ENCODE results near the gene SH3BP5L.

Gene SH3BP5L

DNA sequence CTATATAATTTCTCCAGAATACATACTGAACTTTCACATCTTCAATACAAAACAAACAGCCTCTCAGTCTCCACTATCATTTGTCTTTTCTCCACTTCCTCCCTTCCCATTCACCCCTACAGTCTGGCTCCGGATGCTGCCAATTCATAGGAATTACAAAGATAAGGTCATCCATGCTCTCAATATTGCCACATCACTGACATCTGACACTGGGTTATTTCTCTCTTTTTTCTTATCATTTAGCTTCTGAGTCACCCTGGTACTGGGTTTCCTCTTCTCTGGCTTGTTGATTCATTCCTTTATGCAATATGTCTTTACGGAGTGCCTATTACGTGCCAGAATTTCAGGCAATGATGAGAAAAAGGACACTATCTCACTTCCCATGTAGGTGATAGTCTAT, 3.1 kb upstream of the SH3BP5L start:
- H3K4me2 ChIP-seq (ENCODE audit: insufficient read depth, low read length, poor library complexity, severe bottlenecking), result no peak overlapping the region
- WGBS, 2 donors (ENCODE audit: extremely low coverage in 2 of 2, insufficient read length in 2 of 2, insufficient replicate concordance in 1 of 2), result no CpG with 5 or more reads among the region's 3 CpGs
- H2BK15ac ChIP-seq (ENCODE audit: low read length), result no peak overlapping the region
- no peak overlapping the region for H3K14ac ChIP-seq (ENCODE audit: low read length)
- no peak overlapping the region for H3K18ac ChIP-seq (ENCODE audit: low read length)
- H3K27ac ChIP-seq (replicated peaks; ENCODE audit: low read length), result no peak overlapping the region
- no peak overlapping the region for H3K4me3 ChIP-seq (ENCODE audit: low read length in 2 of 2)
- H2BK12ac ChIP-seq (ENCODE audit: low read length), result no peak overlapping the region
- H2AK5ac ChIP-seq (ENCODE audit: low read depth, low read length), result no peak overlapping the region
- H3K36me3 ChIP-seq (replicated peaks in 1 of 2; ENCODE audit: control insufficient read depth in 2 of 2, insufficient read depth in 2 of 2, low read length in 2 of 2), result peaks cover 6 to 10% of the 10 kb centered on the region in 2 donors
- H2BK120ac ChIP-seq (ENCODE audit: low read depth, low read length), result no peak overlapping the region
- H3K4ac ChIP-seq (ENCODE audit: low read length), result no peak overlapping the region
- H2AFZ ChIP-seq (ENCODE audit: low read length), result no peak overlapping the region
- no peak overlapping the region for H4K91ac ChIP-seq (ENCODE audit: low read depth, low read length, poor library complexity)
- no peak overlapping the region for H4K8ac ChIP-seq (ENCODE audit: low read depth, low read length)
- H3K4me1 ChIP-seq (ENCODE audit: control insufficient read depth in 2 of 2, insufficient read depth in 1 of 2, low read depth in 1 of 2, low read length in 2 of 2), result peaks cover 8 to 13% of the 10 kb centered on the region in 2 donors
- no peak overlapping the region for H2BK5ac ChIP-seq (ENCODE audit: low read length)
- peaks cover 11% of the 10 kb centered on the region for H3K79me1 ChIP-seq (ENCODE audit: low read depth, low read length)
- no peaks in the 10 kb centered on the region for H3K9me3 ChIP-seq (replicated peaks in 1 of 2; ENCODE audit: control insufficient read depth in 2 of 2, insufficient read depth in 1 of 2, low read depth in 1 of 2, low read length in 2 of 2)
- H3K9ac ChIP-seq (ENCODE audit: low read depth, low read length, poor library complexity), result no peak overlapping the region
- H3K27me3 ChIP-seq (ENCODE audit: control insufficient read depth in 3 of 3, insufficient read depth in 3 of 3, low read depth in 1 of 3, low read length in 3 of 3), result no peaks in the 10 kb centered on the region
- no peak overlapping the region for H3K23ac ChIP-seq (ENCODE audit: low read depth, low read length, poor library complexity)
- no peak for DNase-seq (ENCODE audit: low spot score)

DNA sequence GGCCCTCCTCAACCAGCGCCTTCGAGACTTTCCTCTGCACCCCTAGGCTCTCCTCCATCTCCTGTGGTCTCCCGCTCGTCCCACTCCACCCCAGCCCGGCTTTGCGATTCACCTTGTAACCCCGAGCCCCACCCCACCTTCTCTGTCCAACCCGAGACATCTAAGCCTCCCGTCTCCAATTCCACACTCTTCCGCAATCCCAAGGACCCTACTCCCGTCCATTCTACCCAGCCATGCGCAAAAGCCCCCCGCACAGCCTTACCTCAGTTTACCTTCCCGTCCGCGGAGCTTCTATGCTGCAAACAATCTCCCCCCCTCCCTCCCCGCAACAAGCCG, 174 bp downstream of the SH3BP5L start:
- Histone ChIP-seq H3K14ac (ENCODE audit: low read length) (no peak overlapping the region), H3K4me2 (ENCODE audit: insufficient read depth, low read length, poor library complexity, severe bottlenecking) (peak overlapping the region; percentile 75), H2BK120ac (ENCODE audit: low read depth, low read length) (no peak overlapping the region), H2BK12ac (ENCODE audit: low read length) (no peak overlapping the region), H3K36me3 (replicated peaks in 1 of 2; ENCODE audit: control insufficient read depth in 2 of 2, insufficient read depth in 2 of 2, low read length in 2 of 2) (peaks cover 18 to 39% of the 10 kb centered on the region in 2 donors), H2BK5ac (ENCODE audit: low read length) (peak overlapping the region; percentile 30), H2AK5ac (ENCODE audit: low read depth, low read length) (peak overlapping the region; percentile 28), H3K23ac (ENCODE audit: low read depth, low read length, poor library complexity) (peak overlapping the region; percentile 49), H4K91ac (ENCODE audit: low read depth, low read length, poor library complexity) (no peak overlapping the region), H2AFZ (ENCODE audit: low read length) (peak overlapping the region; percentile 96), H3K4me3 (ENCODE audit: low read length in 2 of 2) (peak overlapping the region; percentile 71 to 92), H3K18ac (ENCODE audit: low read length) (peak overlapping the region; percentile 91), H3K9me3 (replicated peaks in 1 of 2; ENCODE audit: control insufficient read depth in 2 of 2, insufficient read depth in 1 of 2, low read depth in 1 of 2, low read length in 2 of 2) (no peaks in the 10 kb centered on the region), H3K27me3 (ENCODE audit: control insufficient read depth in 3 of 3, insufficient read depth in 3 of 3, low read depth in 1 of 3, low read length in 3 of 3) (no peaks in the 10 kb centered on the region), H3K4me1 (ENCODE audit: control insufficient read depth in 2 of 2, insufficient read depth in 1 of 2, low read depth in 1 of 2, low read length in 2 of 2) (peaks cover 8 to 13% of the 10 kb centered on the region in 2 donors), H2BK15ac (ENCODE audit: low read length) (no peak overlapping the region), H3K79me1 (ENCODE audit: low read depth, low read length) (peaks cover 18% of the 10 kb centered on the region), H3K27ac (replicated peaks; ENCODE audit: low read length) (no peak overlapping the region), H4K8ac (ENCODE audit: low read depth, low read length) (no peak overlapping the region), H3K4ac (ENCODE audit: low read length) (no peak overlapping the region), H3K9ac (ENCODE audit: low read depth, low read length, poor library complexity) (peak overlapping the region; percentile 87)
- WGBS, 2 donors (ENCODE audit: extremely low coverage in 2 of 2, insufficient read length in 2 of 2, insufficient replicate concordance in 1 of 2), result no CpG with 5 or more reads among the region's 18 CpGs
- no peak for DNase-seq (ENCODE audit: low spot score)

DNA sequence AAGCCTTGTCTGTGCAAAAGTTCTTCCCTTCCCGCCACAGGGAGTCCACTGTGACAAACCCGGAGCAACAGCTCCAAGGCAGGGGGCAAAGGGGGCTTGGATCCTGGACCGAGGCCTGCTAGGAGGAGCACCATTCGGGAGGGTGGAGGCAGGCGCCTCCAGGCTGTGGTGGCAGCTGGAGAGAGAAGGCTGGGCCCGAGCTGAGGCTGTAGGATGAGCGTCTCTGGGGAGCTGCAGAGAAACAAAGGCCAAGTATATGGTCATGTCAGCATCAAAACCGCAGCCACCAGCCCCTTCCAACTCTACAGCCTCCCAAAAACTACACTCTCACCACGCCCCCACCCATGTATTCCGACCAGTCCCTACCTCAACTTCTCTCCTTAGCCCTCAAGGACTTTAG, 579 bp downstream of the SH3BP5L start:
- Histone ChIP-seq H3K14ac (ENCODE audit: low read length) (peak overlapping the region; percentile 5), H2BK5ac (ENCODE audit: low read length) (peak overlapping the region; percentile 30), H3K9me3 (replicated peaks in 1 of 2; ENCODE audit: control insufficient read depth in 2 of 2, insufficient read depth in 1 of 2, low read depth in 1 of 2, low read length in 2 of 2) (no peaks in the 10 kb centered on the region), H2AK5ac (ENCODE audit: low read depth, low read length) (peak overlapping the region; percentile 28), H2AFZ (ENCODE audit: low read length) (peak overlapping the region; percentile 96), H2BK12ac (ENCODE audit: low read length) (no peak overlapping the region), H2BK15ac (ENCODE audit: low read length) (no peak overlapping the region), H3K36me3 (replicated peaks in 1 of 2; ENCODE audit: control insufficient read depth in 2 of 2, insufficient read depth in 2 of 2, low read length in 2 of 2) (peaks cover 19 to 43% of the 10 kb centered on the region in 2 donors), H3K4ac (ENCODE audit: low read length) (no peak overlapping the region), H3K4me3 (ENCODE audit: low read length in 2 of 2) (peak overlapping the region; percentile 71 to 92), H4K91ac (ENCODE audit: low read depth, low read length, poor library complexity) (no peak overlapping the region), H3K79me1 (ENCODE audit: low read depth, low read length) (peaks cover 18% of the 10 kb centered on the region), H3K4me2 (ENCODE audit: insufficient read depth, low read length, poor library complexity, severe bottlenecking) (peak overlapping the region; percentile 75), H3K9ac (ENCODE audit: low read depth, low read length, poor library complexity) (peak overlapping the region; percentile 87), H2BK120ac (ENCODE audit: low read depth, low read length) (no peak overlapping the region), H3K18ac (ENCODE audit: low read length) (peak overlapping the region; percentile 91), H3K23ac (ENCODE audit: low read depth, low read length, poor library complexity) (peak overlapping the region; percentile 40), H3K27me3 (ENCODE audit: control insufficient read depth in 3 of 3, insufficient read depth in 3 of 3, low read depth in 1 of 3, low read length in 3 of 3) (no peaks in the 10 kb centered on the region), H3K4me1 (ENCODE audit: control insufficient read depth in 2 of 2, insufficient read depth in 1 of 2, low read depth in 1 of 2, low read length in 2 of 2) (peaks cover 8 to 13% of the 10 kb centered on the region in 2 donors), H3K27ac (replicated peaks; ENCODE audit: low read length) (no peak overlapping the region), H4K8ac (ENCODE audit: low read depth, low read length) (no peak overlapping the region)
- WGBS, 2 donors (ENCODE audit: extremely low coverage in 2 of 2, insufficient read length in 2 of 2, insufficient replicate concordance in 1 of 2), result no CpG with 5 or more reads among the region's 10 CpGs
- no peak for DNase-seq (ENCODE audit: low spot score)

DNA sequence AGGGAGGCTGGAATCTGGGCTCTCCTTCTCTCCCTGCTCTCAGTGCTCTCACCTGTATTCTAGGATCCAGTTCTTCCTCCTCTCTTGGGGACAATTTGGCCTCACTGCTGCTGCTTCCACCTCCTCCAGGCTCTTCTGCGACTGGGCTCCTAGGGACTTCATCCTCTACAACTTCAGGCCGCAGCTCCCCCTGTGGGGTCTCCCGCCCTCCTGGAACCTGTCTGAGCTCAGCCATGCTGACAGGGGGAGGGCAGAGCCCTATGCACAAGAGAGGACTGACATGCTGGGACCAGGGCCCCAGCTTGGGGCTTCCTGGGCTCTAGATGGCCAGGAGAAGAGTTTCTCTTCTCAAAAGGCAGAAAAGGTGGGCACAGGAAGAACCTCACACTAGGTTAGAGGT, 1.0 kb downstream of the SH3BP5L start:
- DNase-seq (ENCODE audit: low spot score), result no peak
- H2BK120ac ChIP-seq (ENCODE audit: low read depth, low read length), result no peak overlapping the region
- no peak overlapping the region for H2AFZ ChIP-seq (ENCODE audit: low read length)
- peaks cover 21 to 46% of the 10 kb centered on the region in 2 donors for H3K36me3 ChIP-seq (replicated peaks in 1 of 2; ENCODE audit: control insufficient read depth in 2 of 2, insufficient read depth in 2 of 2, low read length in 2 of 2)
- H3K4ac ChIP-seq (ENCODE audit: low read length), result no peak overlapping the region
- H2BK12ac ChIP-seq (ENCODE audit: low read length), result no peak overlapping the region
- H3K4me3 ChIP-seq (ENCODE audit: low read length in 2 of 2), result peak overlapping the region in 1 of 2 donors; percentile 71
- no peak overlapping the region for H2AK5ac ChIP-seq (ENCODE audit: low read depth, low read length)
- no peak overlapping the region for H3K4me2 ChIP-seq (ENCODE audit: insufficient read depth, low read length, poor library complexity, severe bottlenecking)
- no peak overlapping the region for H2BK5ac ChIP-seq (ENCODE audit: low read length)
- no peak overlapping the region for H3K23ac ChIP-seq (ENCODE audit: low read depth, low read length, poor library complexity)
- no CpG with 5 or more reads among the region's 3 CpGs for WGBS, 2 donors (ENCODE audit: extremely low coverage in 2 of 2, insufficient read length in 2 of 2, insufficient replicate concordance in 1 of 2)
- H3K9ac ChIP-seq (ENCODE audit: low read depth, low read length, poor library complexity), result no peak overlapping the region
- H4K8ac ChIP-seq (ENCODE audit: low read depth, low read length), result no peak overlapping the region
- no peaks in the 10 kb centered on the region for H3K9me3 ChIP-seq (replicated peaks in 1 of 2; ENCODE audit: control insufficient read depth in 2 of 2, insufficient read depth in 1 of 2, low read depth in 1 of 2, low read length in 2 of 2)
- no peak overlapping the region for H3K27ac ChIP-seq (replicated peaks; ENCODE audit: low read length)
- H3K18ac ChIP-seq (ENCODE audit: low read length), result no peak overlapping the region
- H3K4me1 ChIP-seq (ENCODE audit: control insufficient read depth in 2 of 2, insufficient read depth in 1 of 2, low read depth in 1 of 2, low read length in 2 of 2), result peaks cover 8 to 13% of the 10 kb centered on the region in 2 donors
- no peak overlapping the region for H4K91ac ChIP-seq (ENCODE audit: low read depth, low read length, poor library complexity)
- peaks cover 18% of the 10 kb centered on the region for H3K79me1 ChIP-seq (ENCODE audit: low read depth, low read length)
- no peak overlapping the region for H2BK15ac ChIP-seq (ENCODE audit: low read length)
- H3K27me3 ChIP-seq (ENCODE audit: control insufficient read depth in 3 of 3, insufficient read depth in 3 of 3, low read depth in 1 of 3, low read length in 3 of 3), result no peaks in the 10 kb centered on the region
- H3K14ac ChIP-seq (ENCODE audit: low read length), result no peak overlapping the region

Measured in neuronal stem cell (in vitro differentiated cells).